H9 (cell line): Measurements from ENCODE around the gene RERE. TPM values are rescaled to one million over a fixed set of nuclear protein-coding genes. Genes with fewer than 3 reads are reported as not detected.
A peak's percentile ranks its signal among the peaks of the same experiment; 100 is the strongest.

Source experiments
- DNase-seq: peaks from one replicate; pipeline ENCODE4 v3.0.0-alpha.2; 2017
- H2AFZ ChIP-seq: one replicate; pipeline ENCODE4 v1.6.1; 2013; ENCODE audit warnings: mild to moderate bottlenecking, low read length, control low read depth, moderate library complexity
- H2AK5ac ChIP-seq: 2 replicates; pipeline ENCODE4 v1.6.1; 2013; ENCODE audit warnings: low read length, control low read depth, mixed read lengths; ENCODE audit not compliant: insufficient read length
- H2BK120ac ChIP-seq: one replicate; pipeline ENCODE4 v1.6.1; 2013; ENCODE audit warnings: low read depth, mild to moderate bottlenecking, low read length, control low read depth, inconsistent platforms; ENCODE audit not compliant: poor library complexity, severe bottlenecking
- H2BK12ac ChIP-seq: 2 replicates; pipeline ENCODE4 v1.6.1; 2013; ENCODE audit warnings: low read length, control low read depth, mixed read lengths, low read depth; ENCODE audit not compliant: insufficient read length
- H2BK15ac ChIP-seq: 2 replicates; pipeline ENCODE4 v1.6.1; 2013; ENCODE audit warnings: low read depth, low read length, control low read depth
- H2BK20ac ChIP-seq: one replicate; pipeline ENCODE4 v1.6.1; 2013; ENCODE audit warnings: low read depth, mild to moderate bottlenecking, low read length, control low read depth, inconsistent platforms; ENCODE audit not compliant: poor library complexity, severe bottlenecking
- H2BK5ac ChIP-seq: 2 replicates; pipeline ENCODE4 v1.6.1; 2013; ENCODE audit warnings: low read length, control low read depth, mixed read lengths; ENCODE audit not compliant: insufficient read length
- H3K14ac ChIP-seq: 2 replicates; pipeline ENCODE4 v1.6.1; 2013; ENCODE audit warnings: low read length, control low read depth; ENCODE audit not compliant: insufficient read depth
- H3K18ac ChIP-seq: 2 replicates; pipeline ENCODE4 v1.6.1; 2013; ENCODE audit warnings: low read depth, mild to moderate bottlenecking, mixed read lengths, low read length, control low read depth; ENCODE audit not compliant: insufficient read length
- H3K23ac ChIP-seq: 2 replicates; pipeline ENCODE4 v1.6.1; 2013; ENCODE audit warnings: low read length, control low read depth, mixed read lengths, low read depth; ENCODE audit not compliant: insufficient read length
- H3K23me2 ChIP-seq: 2 replicates; pipeline ENCODE4 v1.6.1; 2013; ENCODE audit warnings: low read depth, mild to moderate bottlenecking, mixed read lengths, low read length, control low read depth; ENCODE audit not compliant: insufficient read length, poor library complexity, severe bottlenecking
- H3K27ac ChIP-seq: 2 replicates; pipeline ENCODE4 v1.5.1; 2013; ENCODE audit warnings: low read length, control low read depth, mixed read lengths, low read depth; ENCODE audit not compliant: insufficient read length
- H3K27me3 ChIP-seq: 2 replicates; pipeline ENCODE4 v1.6.1; 2013; ENCODE audit warnings: low read length, control low read depth, inconsistent platforms; ENCODE audit not compliant: insufficient read depth
- H3K4ac ChIP-seq: 2 replicates; pipeline ENCODE4 v1.6.1; 2013; ENCODE audit warnings: low read depth, mild to moderate bottlenecking, control low read depth, inconsistent platforms, low read length, moderate library complexity
- H3K4me1 ChIP-seq: 2 replicates; pipeline ENCODE4 v1.6.1; 2013; ENCODE audit warnings: low read length, control low read depth, inconsistent platforms; ENCODE audit not compliant: insufficient read depth
- H3K4me2 ChIP-seq: 2 replicates; pipeline ENCODE4 v1.6.1; 2013; ENCODE audit warnings: low read length, control low read depth, mixed read lengths; ENCODE audit not compliant: insufficient read length, insufficient read depth
- H3K56ac ChIP-seq: 2 replicates; pipeline ENCODE4 v1.6.1; 2013; ENCODE audit warnings: low read depth, mild to moderate bottlenecking, mixed read lengths, low read length, control low read depth; ENCODE audit not compliant: insufficient read length
- H3K79me1 ChIP-seq: 2 replicates; pipeline ENCODE4 v1.6.1; 2013; ENCODE audit warnings: low read depth, mild to moderate bottlenecking, moderate library complexity, low read length, control low read depth, inconsistent platforms; ENCODE audit not compliant: insufficient read depth, poor library complexity, severe bottlenecking
- H3K79me2 ChIP-seq: 2 replicates; pipeline ENCODE4 v1.6.1; 2013; ENCODE audit warnings: low read length, control low read depth, inconsistent platforms; ENCODE audit not compliant: insufficient read depth
- H3K9ac ChIP-seq: 2 replicates; pipeline ENCODE4 v1.6.1; 2013; ENCODE audit warnings: low read length, control low read depth, mixed read lengths; ENCODE audit not compliant: insufficient read length; ENCODE audit errors: extremely low read depth
- H3K9me3 ChIP-seq: one replicate; pipeline ENCODE4 v1.6.1; 2013; ENCODE audit warnings: low read depth, low read length, inconsistent platforms; ENCODE audit not compliant: control insufficient read depth
- H3T11ph ChIP-seq: one replicate; pipeline ENCODE4 v1.6.1; 2013; ENCODE audit warnings: mild to moderate bottlenecking, low read length, control low read depth, inconsistent platforms
- H4K20me1 ChIP-seq: one replicate; pipeline ENCODE4 v1.6.1; 2013; ENCODE audit not compliant: control insufficient read depth, insufficient read length, insufficient read depth
- H4K5ac ChIP-seq: 2 replicates; pipeline ENCODE4 v1.6.1; 2013; ENCODE audit warnings: low read depth, mild to moderate bottlenecking, mixed read lengths, low read length, control low read depth; ENCODE audit not compliant: insufficient read length
- H4K8ac ChIP-seq: replicated peaks from 2 replicates; pipeline ENCODE4 v1.6.1; 2013; ENCODE audit warnings: low read length, control low read depth, mixed read lengths, low read depth; ENCODE audit not compliant: insufficient read length
- H4K91ac ChIP-seq: 2 replicates; pipeline ENCODE4 v1.6.1; 2013; ENCODE audit warnings: low read depth, mild to moderate bottlenecking, moderate library complexity, mixed read lengths, low read length, control low read depth; ENCODE audit not compliant: insufficient read length
- H3K27ac Mint-ChIP-seq, 3 experiments: 2 replicates in 2 of 3; 3 replicates in 1 of 3; pipeline ENCODE4 v1.8.0; 2020 to 2021; ENCODE audit warnings: mixed read lengths in 3 of 3, mild to moderate bottlenecking in 1 of 3, moderate library complexity in 1 of 3
- H3K27me3 Mint-ChIP-seq: 2 replicates; pipeline ENCODE4 v1.8.0; 2021; ENCODE audit warnings: low read depth, mild to moderate bottlenecking, moderate library complexity, mixed read lengths
- H3K36me3 Mint-ChIP-seq, 3 experiments: 2 replicates in 2 of 3; 3 replicates in 1 of 3; pipeline ENCODE4 v1.8.0; 2020 to 2021; ENCODE audit warnings: low read depth in 3 of 3, mixed read lengths in 3 of 3; ENCODE audit not compliant: insufficient read depth in 1 of 3
- H3K4me1 Mint-ChIP-seq, 2 experiments: 2 replicates each; pipeline ENCODE4 v1.8.0; 2020; ENCODE audit warnings: mixed read lengths in 2 of 2
- H3K4me3 Mint-ChIP-seq, 2 experiments: 2 replicates in 1 of 2; 3 replicates in 1 of 2; pipeline ENCODE4 v1.8.0; 2020 to 2021; ENCODE audit warnings: mild to moderate bottlenecking in 2 of 2, mixed read lengths in 2 of 2, moderate library complexity in 1 of 2
- H3K9me3 Mint-ChIP-seq, 2 experiments: 2 replicates in 1 of 2; 3 replicates in 1 of 2; pipeline ENCODE4 v1.8.0; 2020; ENCODE audit warnings: mild to moderate bottlenecking in 2 of 2, mixed read lengths in 2 of 2, moderate library complexity in 1 of 2
- WGBS: extraction: QIAGEN DNeasy Blood & Tissue Kit; methylation state at CpG from one replicate; pipeline ENCODE4 v1.1.7; 2013; ENCODE audit warnings: missing lambda C conversion rate, low lambda C conversion rate, mixed read lengths; ENCODE audit not compliant: insufficient read length; ENCODE audit errors: extremely low coverage; 5-methylcytosine and 5-hydroxymethylcytosine counted together
- total RNA-seq: library from RNA; stranded (reverse); gene quantifications from 2 replicates; pipeline ENCODE4 v1.2.1, GENCODE V29; 2021
- TF ChIP-seq, protein P1 (sequence below): fragments of 200-600 bp; sonication (generic); conservative IDR thresholded peaks from 3 replicates; pipeline ENCODE4 v1.8.0; 2021; ENCODE audit warnings: antibody characterized with exemption, mild to moderate bottlenecking

RERE gene
- total RNA-seq, 1 experiment from 2014 or later = 103 TPM

DNA sequence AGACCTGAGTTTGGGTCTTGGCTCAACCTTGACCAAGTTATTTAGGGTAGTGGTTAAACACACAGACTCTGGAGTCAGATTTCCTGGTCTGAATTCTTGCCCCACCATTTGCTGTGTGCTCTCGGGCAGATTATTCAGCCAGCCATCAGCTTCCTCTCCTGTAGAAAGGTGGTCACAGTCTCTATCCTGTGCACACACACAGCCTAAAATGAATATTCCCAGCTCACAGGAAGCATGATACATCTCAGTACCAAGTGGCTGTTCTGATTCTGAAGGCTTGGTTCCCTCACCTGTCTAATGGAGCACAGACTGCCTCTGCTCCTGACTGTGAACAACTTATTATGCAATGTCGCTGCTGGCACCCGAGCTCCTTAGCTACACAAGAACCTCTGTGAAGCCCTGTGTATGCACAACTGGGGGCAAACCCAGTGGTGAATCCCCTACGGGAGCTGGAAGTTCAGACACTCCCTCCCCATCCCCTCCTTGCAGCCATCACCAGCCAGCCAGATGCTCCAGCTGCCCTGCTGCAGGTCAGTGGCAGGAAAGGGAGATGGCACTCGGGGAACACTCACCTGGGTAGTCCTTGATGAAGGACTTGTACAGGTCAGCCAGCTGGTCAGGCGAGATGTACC, 47.4 kb upstream of the RERE start:
- H2BK120ac ChIP-seq = no peak overlapping the region
- H3K4me3 Mint-ChIP-seq = no peak overlapping the region
- H3K23ac ChIP-seq = no peak overlapping the region
- H3K27ac Mint-ChIP-seq = peak overlapping the region in 2 of 3 experiments; percentile 55 to 88; a peak in 2 of 7 replicates
- no peak overlapping the region for H3K9ac ChIP-seq
- no peak overlapping the region for H3K4me2 ChIP-seq
- H3K14ac ChIP-seq = no peak overlapping the region
- H2BK5ac ChIP-seq = no peak overlapping the region
- no peaks in the 10 kb centered on the region for H3K27me3 Mint-ChIP-seq
- no peak overlapping the region for H3T11ph ChIP-seq
- H3K27ac ChIP-seq = no peak overlapping the region
- no peaks in the 10 kb centered on the region for H3K23me2 ChIP-seq
- no peak overlapping the region for H3K56ac ChIP-seq
- no peaks in the 10 kb centered on the region for H3K79me1 ChIP-seq
- H3K36me3 Mint-ChIP-seq = peaks cover 80 to 96% (median 95%) of the 10 kb centered on the region in 3 experiments
- H3K27me3 ChIP-seq = no peaks in the 10 kb centered on the region
- no peak overlapping the region for H2AK5ac ChIP-seq
- H4K91ac ChIP-seq = no peak overlapping the region
- TF ChIP-seq, protein P1, sequence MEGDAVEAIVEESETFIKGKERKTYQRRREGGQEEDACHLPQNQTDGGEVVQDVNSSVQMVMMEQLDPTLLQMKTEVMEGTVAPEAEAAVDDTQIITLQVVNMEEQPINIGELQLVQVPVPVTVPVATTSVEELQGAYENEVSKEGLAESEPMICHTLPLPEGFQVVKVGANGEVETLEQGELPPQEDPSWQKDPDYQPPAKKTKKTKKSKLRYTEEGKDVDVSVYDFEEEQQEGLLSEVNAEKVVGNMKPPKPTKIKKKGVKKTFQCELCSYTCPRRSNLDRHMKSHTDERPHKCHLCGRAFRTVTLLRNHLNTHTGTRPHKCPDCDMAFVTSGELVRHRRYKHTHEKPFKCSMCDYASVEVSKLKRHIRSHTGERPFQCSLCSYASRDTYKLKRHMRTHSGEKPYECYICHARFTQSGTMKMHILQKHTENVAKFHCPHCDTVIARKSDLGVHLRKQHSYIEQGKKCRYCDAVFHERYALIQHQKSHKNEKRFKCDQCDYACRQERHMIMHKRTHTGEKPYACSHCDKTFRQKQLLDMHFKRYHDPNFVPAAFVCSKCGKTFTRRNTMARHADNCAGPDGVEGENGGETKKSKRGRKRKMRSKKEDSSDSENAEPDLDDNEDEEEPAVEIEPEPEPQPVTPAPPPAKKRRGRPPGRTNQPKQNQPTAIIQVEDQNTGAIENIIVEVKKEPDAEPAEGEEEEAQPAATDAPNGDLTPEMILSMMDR = no peak
- no peaks in the 10 kb centered on the region for H3K4me1 ChIP-seq
- no peaks in the 10 kb centered on the region for H3K9me3 ChIP-seq
- H3K18ac ChIP-seq = no peak overlapping the region
- H4K20me1 ChIP-seq = no peaks in the 10 kb centered on the region
- H2BK15ac ChIP-seq = no peak overlapping the region
- H3K4me1 Mint-ChIP-seq = peaks cover 25 to 51% of the 10 kb centered on the region in 2 experiments
- H3K79me2 ChIP-seq = no peaks in the 10 kb centered on the region
- no CpG with 5 or more reads among the region's 6 CpGs for WGBS
- no peak overlapping the region for H4K8ac ChIP-seq
- H2BK12ac ChIP-seq = no peak overlapping the region
- H3K4ac ChIP-seq = no peak overlapping the region
- H2BK20ac ChIP-seq = no peak overlapping the region
- H3K9me3 Mint-ChIP-seq = no peaks in the 10 kb centered on the region
- H2AFZ ChIP-seq = no peak overlapping the region
- no peak overlapping the region for H4K5ac ChIP-seq
- no peak for DNase-seq
